Measurements from ENCODE around the gene POP4.

The POP4 gene

DNA sequence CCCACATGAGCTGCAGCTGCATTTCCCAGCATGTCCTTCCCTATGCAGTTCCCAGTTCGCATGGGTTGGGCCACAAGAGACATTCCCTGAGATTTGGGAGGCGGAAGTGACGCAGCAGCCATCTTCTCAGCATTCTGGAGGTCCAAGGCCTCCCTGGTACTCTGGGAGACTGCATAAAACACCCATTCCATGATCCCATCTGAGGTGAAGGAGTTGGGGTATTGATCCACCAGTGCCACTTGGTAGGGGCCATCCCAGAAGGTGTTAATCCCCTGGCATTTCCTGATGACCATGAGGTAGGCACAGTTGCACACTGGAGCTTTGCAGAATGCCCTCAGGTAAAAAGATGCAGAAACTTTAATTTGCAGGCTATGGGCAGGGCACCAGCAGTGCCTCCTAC is 25.4 kb downstream of the POP4 start:
- no peak for DNase-seq (ENCODE audit: low read depth)

DNA sequence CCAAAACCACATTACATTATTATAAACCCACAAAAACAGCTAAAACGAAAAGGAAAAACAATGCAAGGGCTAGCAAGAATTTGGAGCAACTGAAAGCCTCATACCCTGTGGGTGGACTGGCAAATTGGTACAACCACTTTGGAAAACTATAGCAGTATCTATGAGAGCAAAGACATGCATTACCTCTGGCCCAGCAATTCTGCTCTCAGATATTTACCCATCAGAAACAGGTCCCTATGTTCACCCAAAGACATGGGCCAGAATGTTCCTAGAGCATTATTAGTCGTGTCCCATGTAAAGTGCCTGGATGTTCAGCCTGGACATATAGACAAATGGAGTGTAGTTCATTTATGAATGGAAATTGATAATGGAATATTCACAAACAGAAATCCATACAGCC is 27.9 kb downstream of the POP4 start:
- DNase-seq (ENCODE audit: low read depth), result no peak

DNA sequence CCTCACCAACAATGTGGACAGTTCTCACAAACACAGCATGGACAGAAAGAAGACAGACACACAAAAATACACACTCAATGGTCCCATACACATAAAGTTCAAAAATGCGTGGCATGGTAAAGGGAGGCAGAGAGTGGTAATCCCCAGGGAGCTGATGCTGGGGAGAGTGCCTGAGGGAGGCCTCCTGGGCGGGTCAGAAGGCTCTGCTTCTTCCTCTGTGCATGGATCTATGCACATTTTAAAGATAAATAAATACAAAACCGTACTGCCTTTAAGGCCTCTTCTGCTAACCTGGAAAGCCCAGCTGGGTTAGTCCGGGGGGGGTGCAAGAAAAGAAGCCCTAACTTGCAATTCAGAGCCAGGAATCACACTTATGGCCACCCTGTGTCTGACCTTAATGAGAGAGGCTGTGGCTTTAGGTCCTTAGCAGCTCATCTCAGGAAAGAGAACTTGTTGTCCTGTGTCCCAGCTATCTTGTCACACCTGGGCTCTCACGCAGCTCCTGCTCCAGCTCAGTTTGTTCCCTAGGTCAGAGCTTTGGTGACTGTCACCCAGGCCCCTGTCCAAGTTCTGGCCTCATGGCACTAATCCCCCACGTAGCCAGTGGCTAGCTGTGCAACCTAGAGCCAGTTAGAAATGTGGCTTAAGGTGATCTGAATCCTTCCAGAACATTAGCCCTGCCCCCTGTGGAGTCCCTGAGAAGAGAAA is 28.5 kb downstream of the POP4 start:
- no peak for DNase-seq (ENCODE audit: low read depth)

DNA sequence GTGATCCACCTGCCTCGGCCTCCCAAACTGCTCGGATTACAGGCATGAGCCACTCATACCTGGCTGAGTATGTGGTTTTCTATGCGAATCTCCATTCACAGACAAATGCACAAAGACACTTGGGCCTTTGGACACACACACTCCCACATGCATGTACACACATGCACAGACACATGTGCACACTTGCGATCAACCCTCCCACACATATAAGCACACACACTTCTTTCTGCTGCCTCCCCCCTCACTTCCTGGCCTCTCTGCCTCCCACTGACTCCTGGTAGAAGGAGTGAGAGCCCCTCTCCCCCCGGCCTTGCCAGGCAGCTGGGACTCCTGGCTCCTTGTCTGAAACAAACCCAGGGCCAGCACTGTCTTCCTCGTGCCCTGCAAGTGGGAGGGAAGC is 29.9 kb downstream of the POP4 start:
- DNase-seq (ENCODE audit: low read depth), result no peak

DNA sequence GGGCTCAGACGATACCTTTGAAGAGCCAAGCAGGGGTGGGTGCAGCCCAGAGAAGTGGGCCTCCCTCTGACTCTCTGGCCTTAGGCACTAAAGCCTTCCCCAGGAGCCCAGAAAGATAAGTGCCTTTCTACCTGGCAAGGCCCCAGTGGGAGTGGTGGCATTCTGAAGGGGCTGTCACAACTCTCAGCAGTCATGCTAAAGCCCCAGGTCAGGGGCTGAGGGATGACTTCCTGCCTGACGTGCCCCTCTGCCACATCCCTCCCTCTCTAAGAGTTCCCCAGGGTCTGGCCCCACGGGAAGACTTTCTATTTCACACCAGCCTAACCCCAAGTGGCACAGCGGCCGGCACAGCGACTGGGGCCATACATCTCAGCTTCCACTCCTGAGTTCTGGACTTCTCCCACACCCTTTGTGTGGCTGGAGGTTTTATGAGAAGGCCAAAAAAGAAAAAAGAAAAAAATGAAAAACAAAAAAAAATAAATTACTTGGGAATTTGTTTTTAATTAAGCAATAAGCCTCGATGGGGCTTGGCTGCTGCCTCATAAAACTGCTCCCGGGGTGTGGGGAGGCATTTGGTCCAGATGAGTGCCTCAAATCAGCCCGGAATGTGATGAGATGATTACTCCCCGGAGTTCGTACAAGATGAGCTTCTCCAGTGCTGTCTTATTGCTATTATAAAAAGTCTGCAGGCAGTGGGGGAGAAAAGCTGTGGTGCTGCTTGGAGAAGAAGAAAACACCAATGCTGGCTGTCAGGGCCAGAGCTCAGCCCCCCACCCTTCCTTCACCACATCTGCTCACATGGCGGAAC is 30.7 kb downstream of the POP4 start:
- DNase-seq (ENCODE audit: low read depth), result no peak

DNA sequence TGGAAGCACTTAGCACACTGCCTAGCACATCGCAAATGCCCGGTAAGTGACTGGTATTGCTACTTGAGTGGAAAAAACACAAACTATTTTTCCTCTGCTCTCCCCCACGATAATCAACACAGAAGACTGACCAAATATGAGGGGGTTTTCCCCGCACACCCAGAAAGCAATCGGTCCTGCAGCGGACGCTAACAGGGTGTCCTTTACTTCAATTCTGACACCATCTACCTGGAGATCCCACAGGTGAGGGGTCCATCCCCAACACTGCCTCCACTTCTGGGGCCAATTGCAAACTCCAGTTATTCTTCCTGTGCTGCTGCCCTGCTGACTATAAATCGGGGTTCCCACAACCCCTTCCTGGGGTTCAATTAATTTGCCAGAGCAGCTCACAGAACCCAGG is 33.0 kb downstream of the POP4 start:
- DNase-seq (ENCODE audit: low read depth), result no peak

DNA sequence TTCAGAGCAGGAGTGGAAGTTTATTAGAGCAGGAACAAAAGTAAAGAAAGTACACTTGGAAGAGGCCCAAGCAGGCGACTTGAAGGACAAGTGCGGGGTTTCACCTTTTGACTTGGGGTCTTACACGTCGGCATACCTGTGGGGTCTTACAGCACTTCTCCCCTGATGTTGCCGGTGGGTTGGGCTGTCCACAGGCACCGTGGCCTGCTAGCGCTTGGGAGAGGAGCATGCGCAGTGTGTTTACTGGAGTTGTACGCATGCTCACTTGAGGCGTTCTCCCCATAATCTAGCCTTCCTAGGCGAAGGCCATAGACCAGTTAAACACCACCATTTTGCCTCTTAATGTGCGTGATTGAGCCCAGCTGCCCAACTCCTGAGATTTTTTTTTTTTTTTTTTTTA is 34.1 kb downstream of the POP4 start:
- DNase-seq (ENCODE audit: low read depth), result no peak

DNA sequence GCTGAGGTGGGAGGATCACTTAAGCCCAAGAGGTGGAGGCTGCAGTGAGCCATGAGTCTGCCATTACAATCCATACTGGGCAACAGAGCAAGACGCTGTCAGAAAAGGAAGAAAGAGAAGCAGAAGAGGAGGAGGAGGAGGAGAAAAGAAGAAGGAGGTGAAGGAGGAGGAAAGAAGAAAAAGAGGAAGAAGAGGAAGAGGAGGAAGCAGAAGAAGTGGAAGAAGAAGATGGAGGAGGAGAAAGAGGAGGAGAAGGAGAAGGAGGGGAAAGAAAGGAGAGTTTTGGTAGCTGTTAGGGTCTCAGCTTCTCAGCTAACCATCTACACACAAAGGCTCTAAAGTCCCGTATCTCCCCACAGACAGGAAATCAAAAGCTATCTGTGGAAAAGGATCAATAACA is 35.5 kb downstream of the POP4 start:
- DNase-seq (ENCODE audit: low read depth), result no peak

DNA sequence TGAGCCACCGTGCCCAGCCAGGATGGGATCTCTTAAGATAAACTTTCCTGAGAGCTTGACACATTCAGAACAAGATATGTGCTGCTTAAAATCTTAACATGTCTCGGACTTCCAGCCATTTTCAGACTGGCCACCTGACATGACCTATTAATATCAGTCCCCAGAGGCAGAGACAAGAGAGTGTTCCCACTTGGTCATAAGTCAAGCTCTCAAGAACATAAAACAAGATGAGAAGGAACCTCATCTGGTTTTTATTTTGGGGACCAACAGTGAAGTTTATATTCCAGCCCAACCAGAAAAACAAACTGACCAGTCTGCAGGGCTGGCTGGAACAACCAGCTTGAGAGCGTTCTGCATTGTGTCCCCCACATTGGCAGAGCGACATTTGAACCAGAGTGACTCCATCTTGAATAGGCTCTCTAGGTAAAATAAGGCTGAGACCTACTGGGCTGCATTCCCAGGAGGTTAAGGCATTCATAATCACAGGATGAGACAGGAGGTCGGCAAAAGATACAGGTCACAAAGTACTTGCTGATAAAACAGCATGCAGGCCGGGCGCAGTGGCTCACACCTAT is 37.4 kb downstream of the POP4 start:
- no peak for DNase-seq (ENCODE audit: low read depth)

DNA sequence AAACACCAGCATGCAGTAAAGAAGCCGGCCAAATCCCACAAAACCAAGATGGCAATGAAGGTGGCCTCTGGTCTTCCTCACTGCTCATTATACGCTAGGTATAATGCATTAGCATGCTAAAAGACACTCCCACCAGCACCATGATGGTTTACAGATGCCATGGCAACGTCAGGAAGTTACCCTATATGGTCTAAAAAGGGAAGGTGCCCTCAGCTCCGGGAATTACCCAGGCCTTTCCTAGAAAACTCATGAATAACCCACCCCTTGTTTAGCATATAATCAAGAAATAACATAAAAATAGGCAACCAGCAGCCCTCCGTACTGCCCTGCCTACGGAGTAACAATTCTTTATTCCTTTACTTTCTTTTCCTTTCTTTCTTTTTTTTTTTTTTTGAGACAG is 38.1 kb downstream of the POP4 start:
- DNase-seq (ENCODE audit: low read depth), result no peak

DNA sequence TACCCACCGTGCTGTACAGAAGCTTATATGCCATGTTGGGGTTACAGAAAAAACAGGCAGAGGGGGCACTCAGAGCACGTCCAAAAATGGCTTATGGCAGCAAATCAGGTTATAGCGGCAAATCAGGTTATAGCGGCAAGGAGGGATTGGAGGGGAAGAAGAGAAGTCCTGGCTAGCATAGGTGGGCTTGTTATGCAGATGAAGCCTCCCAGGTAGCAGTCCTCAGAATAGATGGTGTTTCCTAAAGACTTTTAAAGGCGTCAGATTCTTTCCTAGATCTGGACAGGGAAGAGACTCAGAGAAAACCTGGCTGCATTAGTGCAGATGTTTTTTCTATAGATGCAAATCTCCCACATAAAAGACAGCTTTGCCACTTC is 39.4 kb downstream of the POP4 start:
- no peak for DNase-seq (ENCODE audit: low read depth)

DNA sequence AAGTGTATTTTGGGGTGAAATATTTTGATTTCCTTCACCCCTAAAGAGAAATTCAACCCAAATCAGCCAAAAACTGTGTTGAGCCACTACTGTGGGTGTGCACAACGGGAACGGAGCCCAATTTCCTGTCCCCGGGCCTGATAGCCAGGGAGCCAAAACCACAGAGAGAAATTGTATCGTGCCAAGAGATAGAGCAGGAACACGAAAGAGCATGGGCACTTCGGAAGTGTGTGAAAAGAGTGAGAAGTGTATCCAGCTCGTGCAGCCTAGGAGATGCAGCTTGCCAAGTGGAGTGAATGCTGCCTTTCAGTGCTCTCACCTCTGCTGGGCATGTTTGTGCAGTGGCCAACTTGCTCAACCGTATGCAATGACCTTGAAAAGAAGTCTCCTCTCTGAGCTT is 39.8 kb downstream of the POP4 start:
- DNase-seq (ENCODE audit: low read depth), result no peak

DNA sequence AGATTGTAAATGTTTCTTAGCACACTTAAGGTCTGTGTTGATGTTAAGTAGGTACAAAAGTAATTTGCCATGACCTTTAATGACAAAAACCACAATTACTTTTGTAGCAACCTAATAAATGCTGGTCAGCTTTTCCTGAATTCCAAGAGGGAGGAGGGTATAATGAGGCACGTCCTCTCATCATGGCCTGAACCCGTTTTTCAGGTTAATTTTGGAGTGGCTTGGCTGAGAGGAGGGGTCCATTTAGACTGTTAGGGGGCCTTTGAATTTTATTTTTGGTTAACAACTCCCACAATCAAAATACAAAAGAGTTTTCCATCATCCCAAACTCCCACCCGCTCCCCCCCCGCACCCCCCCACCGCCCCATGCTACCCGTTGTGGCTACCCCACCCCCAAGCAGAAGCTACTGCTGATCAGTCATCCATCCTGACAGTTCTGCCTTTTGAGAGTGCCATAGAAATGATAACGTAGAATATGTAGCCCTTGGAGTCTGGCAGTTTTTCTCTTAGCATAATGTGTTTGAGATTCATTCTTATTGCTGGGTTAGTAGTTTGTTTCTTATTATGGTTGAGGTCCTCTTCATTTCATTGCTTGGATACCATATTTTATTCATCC is 44.8 kb downstream of the POP4 start:
- DNase-seq (ENCODE audit: low read depth), result no peak

DNA sequence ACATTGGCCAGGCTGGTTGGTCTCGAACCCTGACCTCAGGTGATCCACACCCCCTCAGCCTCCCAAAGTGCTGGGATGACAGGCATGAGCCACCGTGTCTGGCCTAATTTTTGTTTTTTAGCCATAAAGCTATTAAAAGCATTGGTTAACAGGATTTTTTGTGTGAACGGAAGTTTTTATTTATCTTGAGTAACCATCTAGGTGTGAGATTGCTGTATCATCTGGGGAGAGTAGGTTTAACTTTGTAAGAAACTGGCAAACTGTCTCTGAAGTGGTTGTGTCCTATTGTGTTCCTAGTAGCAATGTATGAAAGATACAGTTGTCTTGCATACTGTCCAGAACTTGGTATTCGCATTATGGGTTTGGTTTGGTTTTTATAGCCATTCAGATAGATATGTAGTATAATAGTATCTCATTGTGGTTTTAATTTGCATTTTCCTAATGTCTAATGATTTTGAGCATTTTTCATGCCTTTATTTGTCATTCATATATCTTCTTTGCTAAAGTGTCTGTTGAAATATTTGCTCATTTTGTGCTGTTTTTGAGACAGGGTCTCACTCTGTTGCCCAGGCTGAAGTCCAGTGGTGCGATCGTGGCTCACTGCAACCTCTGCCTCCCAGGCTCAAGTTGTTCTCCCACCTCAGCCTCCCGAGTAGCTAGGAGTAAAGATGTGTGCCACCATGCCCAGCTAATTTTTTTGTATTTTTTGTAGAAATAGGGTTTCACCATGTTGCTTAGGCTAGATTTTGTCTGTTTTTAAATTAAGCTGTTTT is 45.7 kb downstream of the POP4 start:
- no peak for DNase-seq (ENCODE audit: low read depth)

DNA sequence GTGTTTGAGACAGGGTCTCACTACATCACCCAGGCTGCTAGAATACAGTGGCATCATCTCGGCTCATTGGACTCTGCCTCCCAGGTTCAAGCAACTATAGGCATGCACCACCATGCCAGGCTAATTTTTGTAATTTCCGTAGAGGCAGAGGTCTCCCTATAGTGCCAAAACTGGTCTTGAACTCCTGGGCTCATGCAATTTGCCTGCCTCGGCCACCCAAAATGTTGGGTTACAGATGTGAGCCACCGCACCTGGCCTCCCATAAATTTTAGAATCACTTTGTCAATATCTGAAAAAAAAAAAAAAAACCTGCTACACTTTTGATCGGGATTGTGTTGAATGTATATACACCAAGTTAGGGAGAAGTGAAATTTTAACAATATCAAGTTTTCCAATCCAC is 47.3 kb downstream of the POP4 start:
- DNase-seq (ENCODE audit: low read depth), result no peak

DNA sequence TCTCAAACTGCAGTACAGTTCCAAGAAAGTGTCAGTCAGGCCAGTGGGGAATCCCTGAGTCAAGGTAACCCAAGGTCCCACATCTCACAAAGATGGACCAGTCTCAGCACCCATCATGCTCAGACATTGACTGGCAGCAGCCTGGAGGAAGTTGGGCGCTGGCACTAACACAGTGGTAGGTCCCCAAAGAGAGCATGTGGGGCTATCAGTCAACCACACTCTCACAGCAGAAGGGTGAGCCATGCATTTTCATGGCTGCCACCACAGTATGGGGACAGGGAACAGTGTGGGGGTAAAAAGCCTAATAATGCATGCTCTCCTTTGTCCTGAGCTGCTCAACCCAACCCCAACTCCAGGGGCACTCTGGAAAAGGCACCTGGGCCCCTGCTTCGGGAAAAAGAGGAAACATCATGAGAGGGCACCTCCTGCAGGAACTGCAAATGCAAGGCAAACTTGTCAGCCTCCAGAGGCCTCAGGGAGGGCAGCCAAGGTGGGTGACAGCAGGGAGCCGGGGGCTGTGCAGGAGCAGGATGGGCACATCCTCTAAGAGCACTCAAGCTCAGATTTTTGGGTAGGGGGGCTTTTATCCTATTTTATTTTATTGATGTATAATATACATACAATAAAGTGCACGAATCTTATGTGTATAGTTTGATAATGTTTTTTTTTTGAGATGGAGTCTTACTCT is 49.7 kb downstream of the POP4 start:
- DNase-seq (ENCODE audit: low read depth), result no peak

DNA sequence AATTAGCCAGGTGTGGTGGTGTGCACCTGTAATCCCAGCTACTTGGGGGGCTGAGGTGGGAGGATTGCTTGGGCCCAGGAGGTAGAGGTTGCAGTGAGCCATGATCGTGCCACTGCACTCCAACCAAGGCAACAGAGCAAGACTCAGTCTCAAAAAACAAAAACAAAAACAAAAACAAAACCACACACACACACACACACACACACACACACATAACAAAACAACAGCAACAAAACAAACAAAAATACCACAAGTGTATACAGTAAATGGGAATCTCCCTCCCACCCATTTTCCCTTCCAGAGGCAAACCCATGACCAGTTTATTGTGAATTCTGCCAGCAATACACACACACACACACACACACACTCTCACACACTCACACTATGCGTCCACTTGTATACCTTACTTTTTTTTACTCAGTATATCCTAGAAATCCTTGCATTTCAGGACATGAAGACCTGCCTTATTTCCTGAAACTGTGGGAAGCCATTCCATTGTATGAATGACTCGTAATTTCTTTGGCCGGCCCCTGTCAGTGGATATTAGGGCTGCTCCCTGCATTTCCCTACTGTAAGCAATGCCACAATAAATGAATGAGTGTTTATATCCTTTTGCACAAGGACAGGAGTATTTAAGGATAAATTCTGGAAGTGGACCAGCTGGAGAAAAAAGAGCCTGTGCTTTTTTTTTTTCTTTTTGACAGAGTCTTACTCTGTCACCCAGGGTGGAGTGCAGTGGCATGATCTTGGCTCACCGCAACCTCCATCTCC is 52.3 kb downstream of the POP4 start:
- DNase-seq (ENCODE audit: low read depth), result no peak

DNA sequence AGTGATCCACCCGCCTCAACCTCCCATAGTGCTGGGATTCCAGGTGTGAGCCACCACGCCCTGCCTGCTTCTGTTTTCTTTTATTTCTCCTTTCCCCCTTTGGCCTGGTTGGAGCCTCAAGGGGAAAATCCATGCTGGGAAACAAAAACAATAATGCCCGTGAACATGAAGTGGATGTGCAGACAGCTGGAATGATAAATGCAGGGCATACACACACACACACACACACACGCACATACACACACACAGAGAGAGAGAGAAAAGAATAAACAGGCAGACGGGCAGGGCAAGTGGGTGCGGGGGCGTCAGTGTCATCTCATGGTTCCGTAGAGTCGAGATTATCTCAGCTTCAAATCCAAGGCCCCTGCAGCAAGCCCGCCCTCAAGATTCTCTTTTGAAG is 54.8 kb downstream of the POP4 start:
- DNase-seq (ENCODE audit: low read depth), result no peak

DNA sequence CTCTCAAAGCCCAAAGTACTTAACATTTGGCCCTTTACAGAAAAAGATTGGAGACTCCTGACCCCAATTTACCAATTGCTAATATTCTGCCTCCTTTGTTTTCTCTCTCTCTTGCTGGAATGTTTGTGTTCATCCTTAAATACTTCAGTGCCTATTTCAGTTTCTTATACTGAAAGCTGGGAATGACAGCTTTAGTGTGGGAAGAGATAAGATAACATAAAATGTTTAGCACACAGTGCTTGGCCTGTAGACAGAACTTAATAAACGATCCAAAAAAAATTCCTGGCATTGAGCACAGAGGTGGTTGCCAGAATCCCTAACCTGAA is 56.2 kb downstream of the POP4 start:
- DNase-seq (ENCODE audit: low read depth), result no peak

DNA sequence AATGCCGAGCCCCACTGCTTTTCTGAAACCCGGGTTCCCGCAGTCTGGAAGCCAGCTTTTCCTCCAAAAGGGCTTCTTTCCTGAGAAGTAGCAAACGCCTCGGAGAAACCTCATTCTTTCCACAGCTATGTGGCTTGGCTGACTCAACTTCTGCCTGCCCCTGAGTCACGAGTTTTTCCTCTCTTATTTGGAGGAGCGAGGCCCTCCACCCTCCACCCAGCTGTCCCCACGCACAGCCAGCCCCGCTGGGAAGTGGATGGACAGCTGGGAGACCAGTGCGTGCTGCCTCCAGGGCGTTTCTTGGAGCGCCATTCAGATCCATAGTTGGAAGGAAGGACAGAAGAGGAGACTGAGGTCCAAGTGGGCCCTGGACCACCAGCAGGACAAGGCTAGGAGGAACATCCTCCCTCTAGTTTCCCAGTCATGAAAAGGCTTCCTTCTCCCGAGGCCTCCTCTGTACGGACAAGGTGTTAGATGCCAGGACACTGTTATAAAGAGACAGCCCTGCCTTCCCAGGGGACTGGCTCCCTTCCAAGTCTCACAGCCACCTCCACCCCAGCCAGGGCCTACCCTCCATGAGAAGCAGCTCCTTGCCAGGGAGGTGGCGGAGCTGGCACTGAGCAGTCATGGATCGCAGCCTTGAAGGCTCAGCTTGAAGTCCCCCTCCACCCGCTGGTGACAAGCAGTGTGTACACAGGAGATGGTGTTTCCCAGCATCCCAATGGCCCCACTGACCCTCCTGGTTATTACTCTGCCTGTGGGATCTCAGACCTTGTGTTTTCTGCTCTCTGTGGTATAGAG is 56.7 kb downstream of the POP4 start:
- no peak for DNase-seq (ENCODE audit: low read depth)
